Activated naive CD4-positive, alpha-beta T cell treated with anti-CD3 and anti-CD28 coated beads, Interleukin-2, amount 50 U/mL, for 24 hours (primary cell): ENCODE results near the gene PCDHA9.
"Not testable (repeated sequence)": the region's sequence is repeated elsewhere in the genome, so short reads cannot be mapped to it uniquely, and the experiment has no call there.

Source experiments
- H3K27ac Mint-ChIP-seq: one replicate; pipeline ENCODE4 v1.8.0; 2021; ENCODE audit warnings: mild to moderate bottlenecking, mixed read lengths
- H3K27me3 Mint-ChIP-seq: one replicate; pipeline ENCODE4 v1.8.0; 2021; ENCODE audit warnings: mixed read lengths
- H3K36me3 Mint-ChIP-seq: one replicate; pipeline ENCODE4 v1.8.0; 2021; ENCODE audit warnings: mixed read lengths
- H3K4me1 Mint-ChIP-seq: one replicate; pipeline ENCODE4 v1.8.0; 2021; ENCODE audit warnings: mixed read lengths
- H3K4me3 Mint-ChIP-seq: one replicate; pipeline ENCODE4 v1.8.0; 2021; ENCODE audit warnings: mild to moderate bottlenecking, mixed read lengths
- H3K9me3 Mint-ChIP-seq: one replicate; pipeline ENCODE4 v1.8.0; 2021; ENCODE audit warnings: mixed read lengths

PCDHA9 gene

GRCh38 chr5:140827704-140828361 is 20.3 kb upstream of the PCDHA9 start, which contains the start of gene PCDHA6:
PCDHA6 (plus strand) TSS chr5:140827960; CDS start chr5:140828092, 132 bp downstream.
- Mint-ChIP-seq H3K4me1 (no peaks in the 10 kb centered on the region), H3K27ac (no peak within 1 kb of the TSS), H3K36me3 (peaks cover 18% of the 10 kb centered on the region), H3K9me3 (peaks cover 16% of the 10 kb centered on the region), H3K4me3 (no peak within 1 kb of the TSS), H3K27me3 (peaks cover 43% of the 10 kb centered on the region)

- H3K27ac Mint-ChIP-seq = no peak overlapping the region
- peaks cover 47% of the 10 kb centered on the region for H3K27me3 Mint-ChIP-seq
- peaks cover 21% of the 10 kb centered on the region for H3K36me3 Mint-ChIP-seq
- peaks cover 21% of the 10 kb centered on the region for H3K9me3 Mint-ChIP-seq
- H3K4me3 Mint-ChIP-seq = no peak overlapping the region
- H3K4me1 Mint-ChIP-seq = no peaks in the 10 kb centered on the region
Measured at GRCh38 chr5:140828362-140828737, 19.8 kb upstream of the PCDHA9 start.

GRCh38 chr5:140829511-140830501 is 18.4 kb upstream of the PCDHA9 start:
- Mint-ChIP-seq H3K9me3 (peaks cover 25% of the 10 kb centered on the region), H3K36me3 (peaks cover 24% of the 10 kb centered on the region), H3K27me3 (peaks cover 57% of the 10 kb centered on the region)
- H3K4me1 Mint-ChIP-seq, H3K27ac Mint-ChIP-seq, H3K4me3 Mint-ChIP-seq: not testable (repeated sequence)

GRCh38 chr5:140833993-140834392 is 14.2 kb upstream of the PCDHA9 start, which contains the start of gene PCDHA7:
PCDHA7 (plus strand) TSS chr5:140834269; CDS start chr5:140834384, 115 bp downstream.
- H3K27ac Mint-ChIP-seq = no peak within 1 kb of the TSS
- H3K4me3 Mint-ChIP-seq = no peak within 1 kb of the TSS
- H3K9me3 Mint-ChIP-seq = peaks cover 13% of the 10 kb centered on the region

GRCh38 chr5:140834439-140835008 is 13.7 kb upstream of the PCDHA9 start:
- H3K36me3 Mint-ChIP-seq = peaks cover 13% of the 10 kb centered on the region
- peaks cover 15% of the 10 kb centered on the region for H3K9me3 Mint-ChIP-seq
- not testable (repeated sequence) for H3K4me1 Mint-ChIP-seq, H3K4me3 Mint-ChIP-seq, H3K27ac Mint-ChIP-seq
- peaks cover 36% of the 10 kb centered on the region for H3K27me3 Mint-ChIP-seq

More at GRCh38 chr5:140833993-140834392, 14.2 kb upstream of the PCDHA9 start, which contains the start of gene PCDHA7:
- H3K36me3 Mint-ChIP-seq = peaks cover 13% of the 10 kb centered on the region
- H3K27me3 Mint-ChIP-seq = peaks cover 36% of the 10 kb centered on the region
- H3K4me1 Mint-ChIP-seq = no peaks in the 10 kb centered on the region

- Mint-ChIP-seq H3K4me1 (no peaks in the 10 kb centered on the region), H3K27ac (no peak overlapping the region), H3K4me3 (no peak overlapping the region), H3K36me3 (peaks cover 16% of the 10 kb centered on the region), H3K9me3 (peaks cover 24% of the 10 kb centered on the region), H3K27me3 (peaks cover 41% of the 10 kb centered on the region)
Measured at GRCh38 chr5:140835622-140836510, 12.3 kb upstream of the PCDHA9 start.

GRCh38 chr5:140840978-140841962 is 6.9 kb upstream of the PCDHA9 start, which contains the start of gene PCDHA8:
PCDHA8 (plus strand) TSS chr5:140841187; CDS start chr5:140841322, 135 bp downstream.
- Mint-ChIP-seq H3K36me3 (peaks cover 6% of the 10 kb centered on the region), H3K4me1 (no peaks in the 10 kb centered on the region), H3K9me3 (peaks cover 10% of the 10 kb centered on the region), H3K4me3 (no peak within 1 kb of the TSS), H3K27ac (no peak within 1 kb of the TSS), H3K27me3 (peaks cover 18% of the 10 kb centered on the region)

- no peak overlapping the region for H3K27ac Mint-ChIP-seq
- H3K36me3 Mint-ChIP-seq = peaks cover 7% of the 10 kb centered on the region
- H3K4me1 Mint-ChIP-seq = no peaks in the 10 kb centered on the region
- H3K9me3 Mint-ChIP-seq = peaks cover 17% of the 10 kb centered on the region
- H3K4me3 Mint-ChIP-seq = no peak overlapping the region
- peaks cover 23% of the 10 kb centered on the region for H3K27me3 Mint-ChIP-seq
Measured at GRCh38 chr5:140842798-140843733, 5.1 kb upstream of the PCDHA9 start.

- not testable (repeated sequence) for H3K27ac Mint-ChIP-seq, H3K9me3 Mint-ChIP-seq, H3K36me3 Mint-ChIP-seq, H3K4me1 Mint-ChIP-seq, H3K4me3 Mint-ChIP-seq, H3K27me3 Mint-ChIP-seq
Measured at GRCh38 chr5:140849831-140850634, 1.9 kb downstream of the PCDHA9 start.

GRCh38 chr5:140855772-140856674 is 7.8 kb downstream of the PCDHA9 start, which contains the start of gene PCDHA10:
PCDHA10 (plus strand) TSS chr5:140855897; CDS start chr5:140856049, 152 bp downstream.
- peaks cover 9% of the 10 kb centered on the region for H3K27me3 Mint-ChIP-seq
- no peaks in the 10 kb centered on the region for H3K36me3 Mint-ChIP-seq
- H3K4me3 Mint-ChIP-seq = no peak within 1 kb of the TSS
- H3K9me3 Mint-ChIP-seq = peaks cover 5% of the 10 kb centered on the region
- H3K4me1 Mint-ChIP-seq = no peaks in the 10 kb centered on the region
- no peak within 1 kb of the TSS for H3K27ac Mint-ChIP-seq

GRCh38 chr5:140857177-140857986 is 9.2 kb downstream of the PCDHA9 start:
- Mint-ChIP-seq H3K4me1 (no peaks in the 10 kb centered on the region), H3K27me3 (peaks cover 13% of the 10 kb centered on the region), H3K9me3 (peaks cover 5% of the 10 kb centered on the region), H3K36me3 (peaks cover 2% of the 10 kb centered on the region), H3K4me3 (no peak overlapping the region), H3K27ac (no peak overlapping the region)
